Right atrium auricular region (tissue), 2 donors: ENCODE data around the gene HAPLN3. TPM values are rescaled to one million over a fixed set of nuclear protein-coding genes. Genes with fewer than 3 reads are reported as not detected.

Experiments used
- DNase-seq: peaks from one replicate; pipeline ENCODE4 v3.0.0-alpha.2; 2019; ENCODE audit warnings: low spot score
- H3K27ac ChIP-seq, 2 donors: fragments of 200-600 bp; sonication (generic); 1 replicate in 1 of 2; 2 replicates in 1 of 2; pipeline ENCODE4 v1.5.1; 2016 to 2019
- H3K27me3 ChIP-seq, 2 donors: fragments of 200-600 bp; sonication (generic); one replicate each; pipeline versions ENCODE4 v1.5.1 to v1.6.0; 2017 to 2019
- H3K36me3 ChIP-seq: fragments of 200-600 bp; sonication (generic); one replicate; pipeline ENCODE4 v1.5.1; 2016
- H3K4me1 ChIP-seq, 2 donors: fragments of 200-600 bp; sonication (generic); one replicate each; pipeline versions ENCODE4 v1.5.1 to v1.6.0; 2017 to 2019
- H3K4me3 ChIP-seq, 2 donors: fragments of 200-600 bp; sonication (generic); 1 replicate in 1 of 2; 2 replicates in 1 of 2; pipeline ENCODE4 v1.5.1; 2017 to 2019; ENCODE audit warnings: mild to moderate bottlenecking in 1 of 2, moderate library complexity in 1 of 2
- H3K9me3 ChIP-seq, 2 donors: fragments of 200-600 bp; sonication (generic); one replicate each; pipeline ENCODE4 v1.5.1; 2019
- total RNA-seq, 2 donors: library from RNA; depleted of rRNA; stranded (reverse); fragments of >200 nt; gene quantifications; one replicate each; pipeline ENCODE4 v1.1.0, GENCODE V29; 2016
- TF ChIP-seq, protein P1 (sequence below), 2 donors: fragments of 200-600 bp; sonication (generic); IDR thresholded peaks; one replicate each; pipeline ENCODE4 v1.5.1; 2019; ENCODE audit warnings: antibody characterized with exemption in 2 of 2

Gene HAPLN3
- total RNA-seq, 2 donors from 2014 or later, result 3.2 to 3.6 TPM

DNA sequence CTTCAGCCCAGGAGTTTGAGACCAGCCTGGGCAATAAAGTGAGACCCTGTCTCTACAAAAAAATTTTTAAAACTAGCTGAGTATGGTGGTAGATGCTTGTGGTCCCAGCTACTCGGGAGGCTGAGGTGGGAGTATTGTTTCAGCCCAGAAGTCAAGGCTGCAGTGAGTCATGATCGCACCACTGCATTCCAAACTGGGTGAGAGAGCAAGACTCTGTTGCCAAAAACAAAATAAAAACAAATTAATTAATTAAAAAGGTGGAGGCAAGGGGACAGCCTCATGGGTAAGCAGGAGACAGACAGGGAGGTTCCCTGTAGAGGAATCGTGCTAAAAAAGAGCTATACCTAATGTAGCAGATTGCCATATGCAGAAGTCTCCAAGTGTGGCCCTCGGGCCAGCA is 12.6 kb downstream of the HAPLN3 start:
- H3K4me1 ChIP-seq, result no peaks in the 10 kb centered on the region
- DNase-seq, result no peak
- H3K4me3 ChIP-seq, result no peak overlapping the region
- H3K27me3 ChIP-seq, result no peaks in the 10 kb centered on the region
- H3K27ac ChIP-seq, result no peak overlapping the region
- TF ChIP-seq, protein P1, sequence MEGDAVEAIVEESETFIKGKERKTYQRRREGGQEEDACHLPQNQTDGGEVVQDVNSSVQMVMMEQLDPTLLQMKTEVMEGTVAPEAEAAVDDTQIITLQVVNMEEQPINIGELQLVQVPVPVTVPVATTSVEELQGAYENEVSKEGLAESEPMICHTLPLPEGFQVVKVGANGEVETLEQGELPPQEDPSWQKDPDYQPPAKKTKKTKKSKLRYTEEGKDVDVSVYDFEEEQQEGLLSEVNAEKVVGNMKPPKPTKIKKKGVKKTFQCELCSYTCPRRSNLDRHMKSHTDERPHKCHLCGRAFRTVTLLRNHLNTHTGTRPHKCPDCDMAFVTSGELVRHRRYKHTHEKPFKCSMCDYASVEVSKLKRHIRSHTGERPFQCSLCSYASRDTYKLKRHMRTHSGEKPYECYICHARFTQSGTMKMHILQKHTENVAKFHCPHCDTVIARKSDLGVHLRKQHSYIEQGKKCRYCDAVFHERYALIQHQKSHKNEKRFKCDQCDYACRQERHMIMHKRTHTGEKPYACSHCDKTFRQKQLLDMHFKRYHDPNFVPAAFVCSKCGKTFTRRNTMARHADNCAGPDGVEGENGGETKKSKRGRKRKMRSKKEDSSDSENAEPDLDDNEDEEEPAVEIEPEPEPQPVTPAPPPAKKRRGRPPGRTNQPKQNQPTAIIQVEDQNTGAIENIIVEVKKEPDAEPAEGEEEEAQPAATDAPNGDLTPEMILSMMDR (IDR thresholded peaks at IDR 0.05), result no peak
- no peaks in the 10 kb centered on the region for H3K36me3 ChIP-seq
- H3K9me3 ChIP-seq, result no peaks in the 10 kb centered on the region

DNA sequence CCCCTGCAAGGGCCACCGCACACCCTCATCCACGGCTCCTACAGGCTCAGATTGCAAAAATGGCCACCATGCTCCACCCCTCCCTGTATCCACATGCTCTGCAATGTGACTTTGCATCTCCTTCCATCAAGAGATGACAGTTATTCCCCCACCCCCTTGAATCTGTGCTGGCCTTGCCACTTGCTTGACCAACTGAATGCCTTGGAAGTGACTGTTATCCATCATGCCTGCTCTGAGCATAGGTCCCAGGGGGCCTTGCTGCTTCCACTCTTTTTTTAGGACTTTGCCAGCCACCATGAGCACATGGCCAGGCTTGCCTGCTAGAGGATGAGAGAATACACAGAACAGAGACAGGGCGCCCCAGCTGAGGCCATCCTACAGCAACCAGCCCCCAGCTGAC is 13.6 kb downstream of the HAPLN3 start:
- no peaks in the 10 kb centered on the region for H3K36me3 ChIP-seq
- no peaks in the 10 kb centered on the region for H3K9me3 ChIP-seq
- no peak overlapping the region for H3K4me3 ChIP-seq
- H3K27ac ChIP-seq, result no peak overlapping the region
- H3K27me3 ChIP-seq, result no peaks in the 10 kb centered on the region
- no peak for DNase-seq
- TF ChIP-seq, protein P1 (IDR thresholded peaks at IDR 0.05), result no peak
- H3K4me1 ChIP-seq, result no peaks in the 10 kb centered on the region

DNA sequence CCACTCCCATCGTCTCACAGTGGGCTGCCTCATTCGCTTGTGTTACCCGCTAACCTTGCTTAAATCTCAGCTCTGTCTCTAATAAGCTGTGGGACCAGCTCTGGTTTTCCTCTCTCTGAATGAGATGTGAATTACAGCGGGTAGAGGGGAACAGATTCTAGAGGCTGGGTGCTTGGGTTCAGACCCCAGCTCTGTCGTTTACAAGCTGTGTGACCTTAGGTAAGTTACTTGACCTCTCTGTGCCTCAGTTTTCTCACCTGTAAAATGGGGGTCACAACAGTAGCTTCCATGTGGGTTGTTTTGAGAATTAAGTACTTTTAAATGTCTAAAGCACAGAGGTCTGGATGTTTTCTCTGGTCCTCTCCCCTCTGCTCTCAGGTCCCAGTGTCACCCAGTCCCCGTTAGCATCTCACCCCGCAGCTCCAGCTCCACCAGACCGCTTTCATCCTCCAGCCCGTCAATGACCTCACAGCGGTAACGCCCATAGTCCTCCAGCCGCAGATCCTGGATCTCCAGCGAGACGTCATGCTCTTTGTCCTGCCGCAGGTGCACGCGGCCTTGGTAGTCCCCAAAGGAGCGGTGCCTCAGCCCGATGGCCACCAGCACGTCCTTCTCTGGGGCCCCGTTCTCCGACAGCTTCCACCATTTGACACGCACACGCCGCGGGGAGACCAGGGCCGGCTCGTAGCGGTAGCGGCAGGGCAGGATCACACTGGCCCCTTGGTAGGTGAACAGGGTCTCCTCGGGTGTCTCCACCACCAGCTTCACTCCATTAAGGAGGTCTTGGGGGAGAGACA is 14.2 kb downstream of the HAPLN3 start:
- H3K9me3 ChIP-seq, result no peaks in the 10 kb centered on the region
- no peak overlapping the region for H3K27ac ChIP-seq
- H3K36me3 ChIP-seq, result no peaks in the 10 kb centered on the region
- TF ChIP-seq, protein P1 (IDR thresholded peaks at IDR 0.05), result no peak
- DNase-seq, result no peak
- no peaks in the 10 kb centered on the region for H3K27me3 ChIP-seq
- H3K4me1 ChIP-seq, result no peaks in the 10 kb centered on the region
- no peak overlapping the region for H3K4me3 ChIP-seq

DNA sequence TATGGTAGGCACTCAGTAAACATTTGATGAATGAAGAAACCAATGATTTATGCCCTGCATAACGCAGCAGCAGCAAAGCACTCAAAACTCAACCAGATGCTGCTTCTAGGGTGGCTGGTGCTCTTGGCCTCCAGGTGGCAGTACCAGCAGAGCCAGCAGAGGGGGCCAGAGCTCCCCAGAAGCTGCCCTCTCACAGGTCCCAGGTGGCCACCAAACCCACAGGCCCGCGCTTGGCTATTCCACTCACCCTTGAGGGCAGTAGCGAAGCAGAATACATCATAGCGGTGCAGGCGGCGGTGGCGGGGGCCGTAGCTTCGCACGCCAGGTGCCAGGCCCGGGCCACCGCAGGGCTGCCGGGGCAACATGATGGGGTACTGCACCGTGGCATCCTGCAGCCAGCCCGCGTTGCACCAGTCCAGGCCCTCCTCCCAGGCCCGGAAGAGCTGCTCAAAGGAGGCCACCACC is 16.6 kb downstream of the HAPLN3 start:
- H3K27ac ChIP-seq, result no peak overlapping the region
- no peaks in the 10 kb centered on the region for H3K9me3 ChIP-seq
- no peaks in the 10 kb centered on the region for H3K36me3 ChIP-seq
- H3K4me1 ChIP-seq, result no peaks in the 10 kb centered on the region
- DNase-seq, result no peak
- TF ChIP-seq, protein P1 (IDR thresholded peaks at IDR 0.05), result peak; percentile 25 to 72
- H3K27me3 ChIP-seq, result no peaks in the 10 kb centered on the region
- H3K4me3 ChIP-seq, result no peak overlapping the region

DNA sequence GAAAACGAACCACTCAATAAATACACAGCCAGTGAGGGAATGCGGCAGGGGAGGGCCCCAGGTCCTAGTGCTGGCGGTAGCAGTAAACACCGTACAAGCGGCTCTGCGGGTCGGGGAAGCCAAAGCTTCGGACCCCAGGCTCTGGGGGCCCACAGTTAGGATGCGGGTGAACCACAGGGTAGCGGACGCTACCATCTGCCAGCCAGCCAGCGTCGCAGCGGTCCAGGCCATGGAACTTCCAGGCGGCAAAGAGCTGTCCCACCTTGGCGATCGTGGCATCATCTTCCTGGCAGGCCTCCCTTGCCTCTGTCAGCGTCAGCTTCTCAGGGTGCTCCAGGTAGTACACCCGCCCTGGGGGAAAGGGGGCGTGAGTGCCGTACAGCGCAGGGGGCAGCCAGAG is 17.4 kb downstream of the HAPLN3 start:
- no peak overlapping the region for H3K4me3 ChIP-seq
- H3K4me1 ChIP-seq, result no peaks in the 10 kb centered on the region
- no peaks in the 10 kb centered on the region for H3K36me3 ChIP-seq
- TF ChIP-seq, protein P1 (IDR thresholded peaks at IDR 0.05), result no peak
- DNase-seq, result no peak
- H3K9me3 ChIP-seq, result no peaks in the 10 kb centered on the region
- H3K27me3 ChIP-seq, result no peaks in the 10 kb centered on the region
- no peak overlapping the region for H3K27ac ChIP-seq

DNA sequence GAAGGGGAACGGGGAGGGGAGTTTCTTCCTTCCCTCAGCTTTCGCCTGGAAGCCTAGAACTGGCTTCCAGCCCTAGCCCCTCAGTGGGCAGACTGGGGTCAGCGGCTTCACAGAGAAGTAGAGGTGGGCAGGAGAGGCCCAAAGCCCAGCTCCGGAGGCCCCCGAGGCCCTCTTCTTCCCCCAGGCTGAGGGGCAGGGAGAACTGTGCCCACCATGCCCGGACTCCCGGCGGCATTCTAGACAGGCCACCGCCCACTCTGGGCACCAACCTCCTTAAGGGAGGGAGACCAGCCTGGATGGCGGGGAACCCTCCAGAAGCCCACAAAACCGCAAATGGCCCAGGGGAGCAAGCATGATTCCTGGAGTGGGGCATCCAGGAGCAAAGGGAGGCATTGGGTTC is 17.9 kb downstream of the HAPLN3 start:
- no peak for DNase-seq
- Histone ChIP-seq H3K4me1 (no peaks in the 10 kb centered on the region), H3K27ac (no peak overlapping the region), H3K27me3 (no peaks in the 10 kb centered on the region), H3K36me3 (no peaks in the 10 kb centered on the region), H3K9me3 (no peaks in the 10 kb centered on the region), H3K4me3 (no peak overlapping the region)
- TF ChIP-seq, protein P1 (IDR thresholded peaks at IDR 0.05), result no peak
